Stimulated activated CD4-positive, alpha-beta T cell treated with anti-CD3 and anti-CD28 coated beads, TNF-alpha, amount 100 ng/mL, for 48 hours (primary cell): ENCODE results near the gene LRRC1.

Experiments
- DNase-seq, 3 donors: peaks; one replicate each; pipeline ENCODE4 v3.0.0-alpha.2; 2020; ENCODE audit warnings: low read depth in 3 of 3

LRRC1 gene

DNA sequence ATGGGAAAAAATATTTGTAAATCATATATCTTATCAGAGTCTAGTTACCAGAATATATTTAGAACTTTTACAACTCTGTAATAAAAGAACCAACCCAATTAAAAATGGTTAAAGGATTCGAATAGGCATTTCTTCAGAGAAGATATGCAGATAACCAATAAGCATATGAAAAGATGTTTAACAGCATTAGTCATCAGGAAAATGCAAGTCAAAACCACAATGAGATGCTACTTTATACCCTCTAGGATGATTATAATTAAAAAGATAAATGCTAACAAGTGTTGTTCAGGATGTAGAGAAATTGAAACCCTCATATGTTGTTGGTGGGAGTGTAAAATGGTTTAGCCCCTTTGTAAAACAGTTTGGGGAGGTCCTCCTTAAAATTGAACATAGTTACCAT lies 94.1 kb downstream of the LRRC1 start:
- no peak for DNase-seq

DNA sequence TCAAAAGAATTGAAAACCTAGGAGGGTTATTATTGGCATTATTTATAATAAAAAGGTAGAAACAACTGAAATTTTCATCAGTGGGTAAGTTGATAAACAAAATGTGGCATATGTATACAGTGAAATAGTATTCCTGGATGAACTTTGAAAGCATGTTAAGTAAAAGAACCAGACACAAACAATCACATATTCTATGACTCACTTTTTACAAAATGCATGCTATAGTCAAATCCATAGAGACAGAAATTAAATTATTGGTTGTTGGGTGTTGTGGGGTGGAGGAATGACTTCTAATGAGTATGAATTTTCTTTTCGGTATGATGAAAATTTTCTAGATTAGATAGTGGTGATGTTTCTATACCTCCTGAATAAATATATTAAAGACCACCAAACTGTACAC lies 94.6 kb downstream of the LRRC1 start:
- no peak for DNase-seq

DNA sequence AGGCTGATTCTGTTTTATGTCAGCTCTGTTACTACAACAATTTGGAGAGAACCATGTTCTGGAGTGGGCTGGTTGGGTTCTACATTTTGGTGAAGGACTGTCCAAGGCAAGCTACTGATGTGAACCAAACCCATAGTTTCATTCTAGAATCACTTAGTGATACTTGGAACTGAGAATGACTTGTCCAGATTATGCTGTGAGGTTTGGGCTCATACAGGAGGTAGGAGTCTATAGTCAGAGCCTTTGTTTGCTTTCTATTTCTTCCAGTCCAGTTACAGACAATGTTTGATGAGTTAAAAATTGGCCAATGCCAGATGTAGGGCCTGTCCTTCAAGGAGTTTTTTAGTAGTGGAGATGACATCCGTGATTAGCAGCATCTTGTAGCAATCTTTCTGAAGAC lies 97.9 kb downstream of the LRRC1 start:
- DNase-seq, result no peak

DNA sequence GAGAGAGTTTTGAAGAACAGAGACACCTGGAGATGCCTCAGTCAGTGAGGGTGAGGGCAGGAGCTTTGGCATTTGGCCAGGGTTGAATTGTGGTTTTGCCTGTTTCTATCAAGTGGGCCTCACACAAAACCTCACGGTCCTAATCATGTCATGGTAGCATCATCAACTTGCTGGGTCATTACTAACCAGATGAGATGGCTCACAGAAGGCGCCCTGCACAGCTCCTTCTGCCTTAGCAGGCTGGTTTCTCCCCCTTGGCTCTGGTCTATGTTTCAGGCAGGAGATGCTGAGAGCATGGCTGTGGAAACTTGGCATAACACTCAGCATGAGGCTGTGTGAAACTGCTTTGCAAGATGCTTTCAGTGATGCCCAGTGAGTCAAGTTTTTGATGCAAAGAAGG lies 99.3 kb downstream of the LRRC1 start:
- DNase-seq, result peak; percentile 33 to 51 (median 36)

DNA sequence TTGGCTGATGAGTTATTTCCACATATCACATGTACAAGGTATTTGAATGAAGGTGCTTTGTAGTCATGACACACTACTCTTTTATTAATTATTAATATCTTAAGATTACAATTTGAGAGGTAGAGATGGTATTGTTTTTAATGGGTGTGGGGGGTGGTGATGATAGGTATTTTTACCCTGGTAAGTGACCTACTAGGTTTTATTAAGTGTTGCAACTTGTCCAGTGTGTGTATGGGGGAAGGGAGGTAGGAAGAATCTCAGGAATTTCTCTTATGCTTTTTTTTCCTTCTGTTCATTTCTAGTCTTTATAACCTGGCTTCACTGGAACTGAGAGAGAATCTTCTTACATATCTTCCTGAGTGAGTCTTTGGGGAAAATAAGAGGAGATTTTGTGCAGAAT lies 101.4 kb downstream of the LRRC1 start:
- no peak for DNase-seq

DNA sequence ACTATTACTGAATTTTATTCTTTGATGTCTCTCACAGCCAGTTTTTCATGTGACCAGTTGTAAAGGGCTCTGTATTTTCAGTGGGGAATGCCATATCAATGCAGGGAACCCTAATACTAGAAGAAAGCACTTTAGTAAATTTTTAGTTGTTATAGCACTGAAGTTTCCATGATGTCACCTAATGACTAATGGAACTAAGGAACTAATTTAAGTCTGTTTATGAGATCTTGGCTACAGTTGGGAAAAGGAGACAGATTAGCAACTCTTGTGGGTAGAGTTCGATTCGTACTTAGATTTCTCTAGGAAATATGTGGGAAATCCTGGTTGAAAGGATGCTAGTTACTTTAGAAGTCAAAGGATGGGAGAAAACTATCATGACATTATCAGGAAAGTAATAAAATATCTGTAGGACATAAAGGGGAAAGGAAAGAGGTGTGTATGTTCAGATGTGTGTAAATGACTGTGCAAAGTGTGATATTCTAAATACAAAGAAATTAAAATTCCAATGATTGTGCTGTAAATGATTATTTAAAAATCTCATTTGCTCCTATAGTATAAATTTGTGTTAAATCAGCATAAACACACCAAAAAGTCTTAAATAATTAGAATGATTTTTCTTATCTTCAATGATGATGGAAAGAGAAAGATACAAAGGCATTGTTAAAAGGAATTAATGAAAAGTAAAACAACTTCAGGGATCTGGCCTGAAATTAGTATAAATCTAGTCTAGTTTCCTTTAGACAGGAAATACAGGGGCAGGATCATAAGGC lies 103.4 kb downstream of the LRRC1 start:
- DNase-seq, result no peak

DNA sequence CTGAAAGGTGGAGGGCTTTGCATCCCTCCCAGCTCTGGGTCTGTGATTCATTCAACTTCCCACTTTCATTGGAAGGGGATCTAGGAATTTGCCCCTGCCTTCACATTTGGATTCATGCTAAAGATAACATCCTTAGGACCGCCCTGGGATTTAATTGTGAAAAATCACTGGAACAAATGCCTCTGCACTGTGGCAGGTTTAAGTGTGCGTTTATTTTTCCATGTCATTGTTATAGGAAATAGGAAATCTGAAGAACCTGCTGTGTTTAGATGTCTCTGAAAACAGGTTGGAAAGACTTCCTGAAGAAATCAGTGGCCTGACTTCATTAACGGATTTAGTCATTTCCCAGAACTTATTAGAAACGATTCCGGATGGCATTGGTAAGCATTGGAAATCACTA lies 104.7 kb downstream of the LRRC1 start:
- no peak for DNase-seq

DNA sequence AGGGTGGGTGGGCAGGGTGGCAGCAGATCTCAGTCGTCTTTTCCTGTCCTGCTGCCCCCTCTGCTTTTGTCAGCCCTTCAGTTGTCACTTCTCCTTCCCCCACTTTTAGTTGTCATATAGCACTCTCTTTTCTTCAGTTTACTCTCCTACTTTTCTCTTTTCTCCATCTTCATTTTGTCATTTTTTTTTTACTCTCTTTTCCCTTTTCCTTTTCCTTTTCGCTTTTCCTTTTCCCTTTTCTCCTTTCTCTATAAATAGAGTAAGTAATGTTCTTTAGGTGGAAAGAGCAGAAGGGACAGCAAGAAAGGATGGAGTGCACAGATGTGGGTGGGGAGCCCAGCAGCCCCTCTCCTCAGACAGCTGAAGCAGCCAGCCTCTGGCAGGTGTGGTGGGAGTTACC lies 108.6 kb downstream of the LRRC1 start:
- no peak for DNase-seq

DNA sequence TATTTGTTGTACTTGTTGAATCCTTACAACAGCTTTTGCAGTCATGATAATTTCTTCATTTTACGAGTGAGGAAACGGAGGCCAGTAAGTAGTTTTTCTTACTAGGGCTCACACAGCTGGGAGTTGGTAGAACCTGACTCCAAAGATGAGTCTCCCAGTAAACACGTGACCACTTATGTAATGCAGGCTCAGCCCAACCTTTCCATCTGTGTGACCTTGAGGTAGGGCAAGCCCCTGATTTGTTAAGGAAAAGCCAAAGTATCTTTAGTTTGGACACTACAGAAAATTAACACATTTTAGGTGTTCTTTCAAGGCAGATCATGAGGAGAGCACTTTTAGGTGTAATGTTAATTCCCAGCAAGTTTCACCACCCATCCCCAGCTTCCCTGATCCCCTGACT lies 111.3 kb downstream of the LRRC1 start:
- no peak for DNase-seq

DNA sequence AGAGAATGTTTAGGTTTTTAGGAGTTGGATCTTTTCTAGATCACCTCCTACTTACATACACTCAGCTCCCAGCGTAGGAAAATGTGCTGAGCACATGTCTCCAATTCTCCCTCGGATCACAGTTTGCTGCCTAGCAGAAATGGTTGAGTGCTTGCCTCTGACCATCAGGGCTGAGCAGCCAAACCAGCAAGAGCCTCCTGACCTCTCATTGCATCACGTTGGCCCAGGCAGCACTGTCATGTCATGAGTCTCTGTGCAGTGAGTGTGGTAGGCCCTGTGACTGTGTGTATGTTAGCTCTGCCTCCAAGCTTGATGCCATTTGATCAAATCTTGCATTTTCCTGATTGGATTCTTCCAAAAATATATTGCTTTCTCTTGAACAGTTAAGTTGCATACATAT lies 112.0 kb downstream of the LRRC1 start:
- DNase-seq, result no peak

DNA sequence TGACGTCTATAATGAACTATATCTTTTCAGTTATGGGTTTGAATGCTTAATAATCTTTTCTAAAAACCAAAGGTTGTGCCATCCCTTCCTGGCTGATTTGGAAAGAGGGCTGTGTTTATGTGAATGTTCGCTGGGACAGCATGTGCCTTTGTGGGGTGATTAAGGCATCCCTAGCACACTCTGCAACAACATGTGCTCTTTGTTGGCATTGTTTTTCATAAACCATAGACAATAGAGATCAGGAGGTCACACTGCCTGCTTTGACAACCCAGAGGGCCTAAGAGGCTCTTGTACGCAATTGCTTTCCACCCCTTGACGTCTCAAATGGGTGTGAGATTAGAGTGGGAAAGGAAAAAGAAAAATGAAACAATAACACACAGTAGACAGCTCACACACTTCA lies 116.0 kb downstream of the LRRC1 start:
- no peak for DNase-seq

DNA sequence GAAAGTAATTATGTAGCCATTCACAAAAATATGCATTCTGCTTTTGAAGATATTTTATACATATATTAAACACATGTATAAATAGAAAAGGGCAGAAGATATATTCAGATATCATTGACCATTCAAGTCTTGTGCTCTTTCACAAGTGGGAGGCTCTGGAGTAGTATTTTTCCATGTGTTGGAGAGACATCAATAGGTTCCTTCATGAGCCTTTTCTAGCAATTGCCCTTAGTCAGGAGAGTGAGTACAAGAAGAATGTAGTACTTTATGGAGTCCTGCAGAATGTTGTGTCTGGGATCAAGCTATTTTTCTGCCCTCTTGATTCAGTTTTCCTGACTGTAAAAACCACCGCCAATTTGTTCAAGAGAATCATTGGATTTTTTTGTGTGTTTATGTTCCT lies 117.9 kb downstream of the LRRC1 start:
- DNase-seq, result no peak

DNA sequence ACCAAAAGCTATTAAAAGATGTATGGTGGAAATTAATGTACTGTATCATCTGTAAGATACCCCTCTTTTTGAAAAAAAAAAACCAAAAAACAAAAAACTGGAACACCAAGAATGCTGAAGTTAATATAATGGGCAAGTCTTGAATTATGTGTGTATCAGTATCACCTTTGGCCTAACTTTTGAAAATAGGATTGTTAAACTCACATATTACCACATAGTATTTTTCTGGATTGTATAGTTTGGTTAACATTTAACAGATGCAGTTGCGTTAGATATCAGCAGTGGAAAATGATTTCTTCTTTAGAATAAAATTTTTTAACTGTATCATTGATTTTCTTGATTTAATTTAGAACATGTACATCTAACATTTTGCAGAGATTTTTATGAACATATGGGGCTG lies 118.5 kb downstream of the LRRC1 start:
- no peak for DNase-seq

DNA sequence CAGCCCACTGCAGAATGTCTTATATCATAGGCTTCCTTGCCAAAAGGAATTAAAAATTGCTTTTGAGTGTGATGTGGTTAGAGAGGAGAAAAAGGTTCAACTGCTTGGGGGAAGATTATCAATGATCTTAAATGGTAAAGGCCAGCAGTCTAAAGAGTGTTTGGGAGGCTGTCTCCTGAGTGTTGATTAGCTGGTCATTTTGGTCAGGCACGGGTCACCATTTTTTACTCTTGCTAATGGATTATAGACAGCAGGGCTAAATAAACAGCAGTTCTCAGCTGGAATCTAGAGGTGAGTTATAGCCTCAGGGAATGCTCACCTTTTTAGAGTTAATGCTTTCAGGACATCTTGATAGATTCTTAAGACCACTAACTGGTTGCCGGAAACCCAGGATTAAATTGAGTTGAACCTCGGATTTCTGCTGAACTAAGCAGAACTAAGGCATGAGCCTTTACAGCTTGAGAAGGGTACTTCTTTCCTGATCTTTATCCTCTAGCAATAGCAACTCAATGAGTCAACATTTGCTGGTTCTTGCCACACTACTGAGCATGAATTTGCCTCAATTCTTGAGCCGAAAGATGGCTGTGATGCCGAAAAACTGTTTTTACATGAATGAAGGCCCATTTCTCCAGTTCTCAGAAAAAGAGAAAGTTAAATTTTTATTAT lies 120.4 kb downstream of the LRRC1 start:
- no peak for DNase-seq

DNA sequence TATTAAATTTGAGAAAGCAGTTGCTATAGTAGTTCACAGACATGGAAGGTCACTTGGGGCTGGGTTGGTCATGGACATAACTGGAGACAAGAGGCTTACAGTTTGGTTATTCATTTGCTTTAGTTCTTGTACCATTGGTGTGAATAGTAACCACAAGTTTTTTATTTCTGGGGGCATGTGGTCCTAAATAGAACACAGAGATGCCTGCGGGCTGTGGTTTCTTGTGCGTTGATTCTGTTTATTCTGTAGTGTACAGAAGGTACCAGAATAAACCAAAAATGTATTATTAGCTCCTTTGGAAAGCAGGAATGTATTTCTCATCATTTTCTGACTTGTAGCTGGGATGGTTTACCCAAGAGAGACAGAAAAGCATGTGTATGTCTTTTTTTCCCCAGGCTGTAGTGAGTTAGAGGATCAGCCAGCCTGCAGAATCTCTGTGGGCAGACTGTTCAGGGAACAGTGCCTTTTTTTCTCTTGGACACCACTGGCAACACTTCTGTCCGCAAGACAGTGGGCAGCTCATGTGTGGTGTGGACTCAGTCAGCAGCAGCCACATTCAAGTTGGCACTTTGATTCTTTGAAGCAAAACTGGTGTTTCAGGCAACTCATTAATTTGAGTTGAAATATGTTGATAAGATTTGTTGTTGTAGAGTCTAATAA lies 122.1 kb downstream of the LRRC1 start:
- no peak for DNase-seq

DNA sequence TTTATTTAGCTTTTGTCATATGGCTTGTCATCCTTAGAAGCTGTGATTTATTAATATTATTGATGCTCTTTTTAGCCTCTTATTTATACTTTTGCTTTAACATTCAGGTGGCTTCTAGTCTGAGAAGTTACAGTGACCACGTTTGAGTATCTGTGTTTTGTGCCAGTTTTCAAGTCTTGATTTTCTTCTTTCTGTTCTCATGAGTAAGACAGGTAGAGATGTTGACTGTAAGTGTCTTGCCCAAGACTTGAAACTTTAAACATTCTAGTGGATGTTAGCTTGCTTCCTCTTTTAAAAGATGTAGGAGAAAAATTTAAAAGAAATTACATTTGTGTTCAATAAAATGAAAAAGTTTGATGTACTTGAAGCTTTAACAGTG lies 122.6 kb downstream of the LRRC1 start:
- DNase-seq, result no peak

DNA sequence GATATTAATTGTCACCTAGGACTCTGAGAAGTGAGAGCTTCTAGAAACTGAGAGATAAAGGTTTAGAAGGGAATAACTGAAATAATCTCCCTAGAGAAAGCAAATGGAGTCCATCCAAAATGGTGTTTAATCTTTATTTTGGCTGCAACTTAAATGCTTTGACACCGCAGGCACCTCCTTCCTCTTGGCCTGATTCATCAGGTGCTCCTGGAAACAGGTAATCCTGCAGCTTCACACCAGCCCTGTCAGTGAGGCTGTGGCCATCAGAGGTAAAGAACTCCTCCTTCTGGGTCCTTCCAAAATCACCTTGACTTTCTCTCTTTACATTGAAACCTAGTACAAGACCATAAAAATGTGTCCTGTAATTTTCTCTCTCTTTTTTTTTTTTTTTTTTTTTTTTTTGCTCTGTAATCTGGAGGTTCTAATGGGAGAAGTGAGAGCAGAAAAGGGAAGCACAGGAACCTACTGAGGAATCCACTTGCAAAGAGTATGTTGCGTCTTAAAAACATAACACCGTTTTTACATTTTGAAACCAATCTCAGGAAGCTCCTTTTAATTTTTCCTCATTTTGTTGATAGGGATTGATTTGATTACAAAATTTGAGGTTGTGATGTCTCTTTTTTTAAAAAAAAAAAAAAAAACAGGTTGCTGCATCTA lies 124.2 kb downstream of the LRRC1 start:
- no peak for DNase-seq

DNA sequence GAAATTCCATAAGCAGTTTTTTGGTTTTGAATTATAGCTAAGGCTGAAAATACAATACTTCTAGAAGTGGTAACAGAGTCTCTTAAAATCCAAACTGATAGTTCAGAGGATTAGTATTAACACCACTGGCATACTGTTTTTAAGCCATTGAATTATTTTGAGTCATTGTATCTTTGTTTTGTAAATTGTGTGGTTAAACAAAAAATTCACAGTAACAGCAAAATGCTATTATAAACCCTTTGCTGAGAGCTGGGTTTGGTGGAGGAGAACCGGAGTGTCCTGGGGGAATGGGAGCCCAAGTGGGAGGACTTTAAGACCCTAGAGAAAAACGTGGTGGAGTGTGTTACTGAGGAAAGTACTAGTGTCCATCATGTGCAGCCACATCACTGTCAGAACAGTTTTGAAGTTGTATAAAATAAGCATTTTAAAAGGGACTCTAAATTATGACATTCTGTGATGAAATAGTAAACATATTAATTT lies 125.1 kb downstream of the LRRC1 start:
- DNase-seq, result no peak

DNA sequence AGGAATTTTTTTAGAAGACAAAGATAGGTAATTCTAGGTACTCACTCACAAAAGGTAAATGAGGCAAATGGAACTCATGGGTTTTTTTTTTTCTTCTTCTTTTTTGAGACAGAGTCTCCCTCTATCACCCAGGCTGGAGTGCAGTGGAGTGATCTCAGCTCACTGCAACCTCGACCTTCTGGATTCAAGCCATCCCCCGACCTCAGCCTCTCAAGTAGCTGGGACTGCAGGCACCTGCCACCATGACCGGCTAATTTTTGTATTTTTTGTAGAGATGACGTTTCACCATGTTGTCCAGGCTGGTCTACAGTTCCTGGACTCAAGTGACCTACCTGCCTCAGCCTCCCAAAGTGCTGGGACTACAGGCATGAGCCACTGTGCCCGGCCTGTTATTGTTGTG lies 126.1 kb downstream of the LRRC1 start:
- no peak for DNase-seq

DNA sequence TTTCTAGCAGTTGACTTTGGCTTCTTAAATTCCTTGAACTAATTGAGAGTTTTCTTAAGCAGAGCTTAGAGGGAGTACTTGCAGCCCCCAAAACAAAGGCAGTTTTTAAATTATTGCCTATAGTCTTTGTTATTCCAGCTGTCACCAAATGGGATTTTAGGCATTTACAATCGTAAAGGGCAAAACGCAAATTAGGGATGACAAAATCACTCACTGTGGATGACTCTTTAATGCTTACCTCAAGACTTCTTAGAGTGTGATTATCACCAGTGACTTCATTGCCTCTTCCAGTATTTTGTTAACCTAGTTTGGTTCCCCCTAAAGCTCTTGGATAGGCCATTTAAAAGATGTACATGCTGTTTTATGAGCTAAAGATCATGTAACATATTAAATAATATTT lies 126.8 kb downstream of the LRRC1 start:
- DNase-seq, result no peak

DNA sequence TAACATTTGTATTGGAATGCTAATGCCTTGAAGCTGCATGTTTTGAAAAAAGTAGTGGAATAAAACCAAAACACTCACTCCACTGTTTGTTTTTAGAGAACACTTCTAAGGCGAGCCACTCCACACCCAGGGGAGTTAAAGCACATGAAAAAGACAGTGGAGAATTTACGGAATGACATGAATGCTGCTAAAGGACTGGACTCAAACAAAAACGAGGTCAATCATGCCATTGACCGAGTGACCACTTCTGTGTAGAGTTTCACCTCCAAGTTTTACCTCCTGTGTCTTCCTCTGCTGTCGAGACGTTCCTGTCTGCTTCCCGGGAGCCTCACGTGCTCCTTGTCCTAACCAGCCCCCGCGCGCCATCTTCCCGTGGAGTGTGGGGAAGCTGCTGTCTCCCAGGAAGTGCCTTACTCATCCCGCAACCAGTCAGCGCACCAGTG lies 127.8 kb downstream of the LRRC1 start:
- no peak for DNase-seq

DNA sequence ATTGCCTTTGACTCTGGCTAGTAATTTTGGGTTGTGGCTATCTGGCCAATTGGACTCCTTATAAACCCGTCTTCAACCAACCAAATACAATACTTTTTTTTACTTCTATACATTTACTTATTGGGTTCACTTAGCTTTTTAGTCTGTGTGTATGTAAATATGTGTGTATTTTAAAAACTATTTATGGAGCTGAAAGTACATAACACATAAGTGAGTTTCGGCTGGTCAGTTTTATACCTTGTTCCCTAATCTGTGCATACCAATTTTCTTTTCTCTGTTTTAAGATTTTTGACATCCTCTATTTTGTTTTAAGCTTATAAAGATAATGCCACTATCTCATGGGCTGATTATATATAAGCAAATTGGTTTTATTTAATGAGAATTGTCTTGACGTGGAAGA lies 129.5 kb downstream of the LRRC1 start:
- no peak for DNase-seq
